Astrocyte (in vitro differentiated cells and primary cell): ENCODE measurements around the gene RASGRP2.

Experiments used
- EZH2 ChIP-seq: IDR thresholded peaks from 2 replicates; pipeline ENCODE4 v1.6.1; 2012; ENCODE audit warnings: mild to moderate bottlenecking, low read length, inconsistent platforms; ENCODE audit not compliant: insufficient read depth
- TF ChIP-seq, protein P1 (sequence below): IDR thresholded peaks from 2 replicates; pipeline ENCODE4 v1.5.1; 2011; ENCODE audit warnings: low read depth, mild to moderate bottlenecking, inconsistent platforms, low read length, moderate library complexity; ENCODE audit not compliant: insufficient read depth

- TF ChIP-seq, protein P1, sequence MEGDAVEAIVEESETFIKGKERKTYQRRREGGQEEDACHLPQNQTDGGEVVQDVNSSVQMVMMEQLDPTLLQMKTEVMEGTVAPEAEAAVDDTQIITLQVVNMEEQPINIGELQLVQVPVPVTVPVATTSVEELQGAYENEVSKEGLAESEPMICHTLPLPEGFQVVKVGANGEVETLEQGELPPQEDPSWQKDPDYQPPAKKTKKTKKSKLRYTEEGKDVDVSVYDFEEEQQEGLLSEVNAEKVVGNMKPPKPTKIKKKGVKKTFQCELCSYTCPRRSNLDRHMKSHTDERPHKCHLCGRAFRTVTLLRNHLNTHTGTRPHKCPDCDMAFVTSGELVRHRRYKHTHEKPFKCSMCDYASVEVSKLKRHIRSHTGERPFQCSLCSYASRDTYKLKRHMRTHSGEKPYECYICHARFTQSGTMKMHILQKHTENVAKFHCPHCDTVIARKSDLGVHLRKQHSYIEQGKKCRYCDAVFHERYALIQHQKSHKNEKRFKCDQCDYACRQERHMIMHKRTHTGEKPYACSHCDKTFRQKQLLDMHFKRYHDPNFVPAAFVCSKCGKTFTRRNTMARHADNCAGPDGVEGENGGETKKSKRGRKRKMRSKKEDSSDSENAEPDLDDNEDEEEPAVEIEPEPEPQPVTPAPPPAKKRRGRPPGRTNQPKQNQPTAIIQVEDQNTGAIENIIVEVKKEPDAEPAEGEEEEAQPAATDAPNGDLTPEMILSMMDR: no peak
- no peak for TF ChIP-seq EZH2
These were observed 19.8 kb downstream of the RASGRP2 start for GRCh38 chr11:64723907-64724862.
